NCI-H2196 treated with DMSO at 0.1 percent for 48 hours (cell line): ENCODE data around the gene RGS9.

Experiments used
- DNase-seq: peaks from one replicate; lab custom pipeline; 2025; ENCODE audit not compliant: unreplicated experiment; lab: John Stamatoyannopoulos, UW

Gene RGS9

DNA sequence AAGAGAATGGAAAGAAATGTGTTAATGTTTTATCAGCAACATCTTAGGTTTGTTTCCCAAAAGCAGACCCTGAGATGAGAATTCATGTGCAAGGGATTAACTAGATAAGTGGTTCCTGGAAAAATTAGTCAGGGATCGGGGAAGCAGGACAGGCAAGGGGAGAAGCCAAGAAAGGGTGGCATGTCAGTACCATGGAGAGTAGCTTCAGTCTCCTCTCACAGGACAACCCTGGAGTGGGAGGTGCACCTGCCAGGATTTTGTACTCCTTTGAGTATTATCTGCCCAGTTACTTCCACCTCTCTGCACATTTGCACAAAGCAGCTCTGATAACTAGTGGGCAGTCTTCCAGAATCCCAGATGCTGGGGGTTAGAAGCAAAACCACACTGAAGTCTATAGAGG is 117.0 kb downstream of the RGS9 start:
- no peak for DNase-seq

GRCh38 chr17:65259281-65259680 is 122.1 kb downstream of the RGS9 start:
- no peak for DNase-seq

DNA sequence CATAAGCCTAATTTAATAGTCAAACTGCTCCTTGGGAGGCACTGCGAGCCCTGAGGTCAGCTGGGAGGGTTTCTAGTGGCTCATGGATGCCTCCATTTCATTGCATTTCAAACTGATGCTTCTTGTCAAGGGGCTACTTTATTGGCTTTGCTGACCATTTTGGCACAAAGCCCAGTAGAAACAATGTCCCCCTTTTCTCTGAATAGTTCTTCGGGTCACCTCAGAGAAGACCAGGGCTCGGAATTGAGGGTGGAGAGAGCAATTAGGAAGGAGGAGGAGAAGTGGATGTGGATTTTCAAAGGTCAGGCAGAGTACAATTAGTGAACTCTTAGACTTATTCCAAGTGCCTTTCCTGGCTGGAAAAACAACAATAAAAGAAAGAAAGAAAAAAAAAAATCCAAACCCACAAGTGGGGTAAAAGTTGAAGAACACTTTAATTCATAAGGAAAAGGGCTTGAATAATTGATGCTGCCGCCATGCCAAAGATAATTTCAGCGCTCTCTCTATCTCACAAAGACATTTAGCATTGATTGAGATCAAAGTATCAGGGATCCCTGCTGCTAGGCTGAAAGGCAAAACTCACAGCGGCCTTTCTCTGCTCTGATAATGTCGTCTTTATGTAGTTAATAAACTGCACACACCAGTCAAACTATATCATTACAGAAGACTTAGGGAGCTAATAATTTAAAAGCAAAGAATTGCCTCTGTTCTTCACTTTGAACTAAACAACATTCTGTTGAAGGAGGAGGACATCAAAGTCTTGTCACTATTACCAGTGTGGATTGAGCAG is 122.7 kb downstream of the RGS9 start:
- DNase-seq: no peak

- DNase-seq: no peak
Measured at GRCh38 chr17:65260626-65261025, 123.5 kb downstream of the RGS9 start.

DNA sequence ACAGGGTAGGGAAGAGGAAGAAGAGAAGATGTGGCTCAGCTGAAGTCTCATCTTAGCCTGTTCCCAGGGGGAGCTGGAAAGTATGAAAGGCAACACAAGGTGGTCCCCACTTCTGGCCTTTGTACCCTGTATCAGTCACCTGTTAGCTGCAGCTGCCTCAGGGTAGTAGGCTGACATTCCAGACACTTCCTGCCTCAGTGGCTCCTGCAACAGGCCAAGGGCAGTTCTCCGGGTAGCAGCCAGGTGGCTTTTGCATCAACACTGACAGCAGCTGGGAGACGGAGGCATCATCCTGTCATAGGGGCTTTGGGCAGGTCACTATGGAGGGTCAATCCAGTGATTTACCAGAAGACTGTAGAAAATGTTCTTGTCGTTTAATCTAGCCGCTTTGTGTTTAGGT is 124.0 kb downstream of the RGS9 start:
- no peak for DNase-seq

- no peak for DNase-seq
Measured at GRCh38 chr17:65261682-65262636, 124.8 kb downstream of the RGS9 start.

- no peak for DNase-seq
Measured at GRCh38 chr17:65265276-65265675, 128.1 kb downstream of the RGS9 start.

GRCh38 chr17:65268832-65269231 is 131.7 kb downstream of the RGS9 start:
- DNase-seq: no peak

DNA sequence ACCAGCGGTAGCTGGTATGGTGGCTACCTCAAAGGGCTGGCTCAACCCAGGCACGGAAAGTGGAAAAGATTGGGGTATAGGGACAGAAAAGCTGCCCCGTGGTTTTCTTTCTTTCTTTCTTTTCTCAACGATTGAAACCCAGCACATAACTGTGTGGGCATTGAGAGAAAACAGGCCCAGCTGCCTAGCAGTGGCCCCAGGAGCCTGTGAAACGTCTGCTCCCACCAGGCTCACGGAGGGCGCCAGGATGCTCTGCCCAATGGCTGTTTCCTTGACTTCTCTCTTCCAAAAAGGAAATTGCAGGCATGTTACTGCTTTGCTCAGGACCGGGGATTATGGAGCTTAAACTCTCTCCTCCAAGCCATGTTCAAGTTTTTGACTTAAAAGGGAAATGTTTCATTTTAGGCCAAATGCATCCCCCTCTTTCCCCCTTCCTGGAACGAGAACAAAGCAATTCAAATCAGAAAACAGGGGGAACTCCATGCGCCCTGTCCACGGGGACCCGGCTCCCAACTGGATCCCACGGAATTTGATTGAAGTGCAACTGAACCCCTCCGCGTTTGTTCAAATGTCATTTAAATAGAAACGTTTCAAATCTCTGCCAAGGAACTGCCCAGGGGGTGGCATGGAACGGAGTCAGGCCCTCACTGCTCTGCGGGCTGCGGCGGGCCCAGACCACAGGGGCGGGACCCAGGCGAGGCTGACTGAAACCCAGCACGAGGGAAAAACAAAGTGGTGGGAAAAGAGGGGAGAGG is 133.5 kb downstream of the RGS9 start:
- no peak for DNase-seq

DNA sequence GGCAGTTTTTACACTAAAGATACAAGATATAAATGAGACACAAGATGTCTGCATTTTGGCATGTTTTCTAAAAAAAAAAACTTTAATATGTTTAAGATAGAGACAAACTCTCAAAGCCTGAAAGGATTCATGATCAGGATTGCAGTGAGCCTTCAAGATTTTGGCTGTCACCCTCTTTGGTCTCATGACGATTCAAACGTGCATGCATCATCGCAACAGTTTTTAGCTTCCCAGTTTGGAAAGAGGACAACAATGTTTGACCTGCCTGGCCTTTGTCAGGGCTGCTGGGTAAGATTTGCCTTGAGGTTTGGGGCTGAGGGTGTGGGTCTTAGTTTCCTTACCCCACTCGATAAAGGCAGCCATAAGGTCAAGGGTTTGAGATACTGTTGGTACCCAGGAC is 134.1 kb downstream of the RGS9 start:
- DNase-seq: no peak
